LNCaP clone FGC (cell line): Measurements from ENCODE around the gene IFT122.

Experiments used
- DNase-seq: peaks from one replicate; pipeline ENCODE4 v3.0.0-alpha.2; 2011; ENCODE audit warnings: low read depth
- H3K4me3 ChIP-seq: 2 replicates; pipeline ENCODE4 v1.5.1; 2011; ENCODE audit warnings: mild to moderate bottlenecking, low read depth, low read length, control low read depth
- CTCF ChIP-seq: IDR thresholded peaks from 2 replicates; pipeline ENCODE4 v1.5.1; 2012; ENCODE audit warnings: mild to moderate bottlenecking; ENCODE audit not compliant: control insufficient read depth, insufficient read depth; ENCODE audit errors: extremely low read depth

Gene IFT122

GRCh38 chr3:129549805-129550204 lies 109.8 kb downstream of the IFT122 start:
- no peak overlapping the region for H3K4me3 ChIP-seq
- no peak for DNase-seq
- TF ChIP-seq CTCF = no peak

GRCh38 chr3:129552287-129553050 lies 112.4 kb downstream of the IFT122 start:
- H3K4me3 ChIP-seq = no peak overlapping the region
- TF ChIP-seq CTCF = no peak
- no peak for DNase-seq

- TF ChIP-seq CTCF = no peak
- H3K4me3 ChIP-seq = no peak overlapping the region
- DNase-seq = no peak
Observed at GRCh38 chr3:129553171-129553570, 113.1 kb downstream of the IFT122 start.

GRCh38 chr3:129553719-129554118 lies 113.7 kb downstream of the IFT122 start:
- H3K4me3 ChIP-seq = no peak overlapping the region
- no peak for TF ChIP-seq CTCF
- no peak for DNase-seq

- no peak for DNase-seq
Observed at GRCh38 chr3:129554356-129555152, 114.5 kb downstream of the IFT122 start.

GRCh38 chr3:129555153-129555550 lies 115.1 kb downstream of the IFT122 start:
- no peak overlapping the region for H3K4me3 ChIP-seq
- TF ChIP-seq CTCF = no peak
- no peak for DNase-seq

More at GRCh38 chr3:129554356-129555152, 114.5 kb downstream of the IFT122 start:
- TF ChIP-seq CTCF = no peak
- H3K4me3 ChIP-seq = no peak overlapping the region
